Hypothalamus (tissue), 51 donors: ENCODE data around the gene KIAA1614.

Experiments used
- DNase-seq, 51 donors: peaks; one replicate each; lab custom pipeline; 2025; lab: John Stamatoyannopoulos, UW

Gene KIAA1614

GRCh38 chr1:180982422-180982821 lies 69.7 kb downstream of the KIAA1614 start:
- peak in 3 of 51 donors; percentile 14 to 40 (median 20) for DNase-seq

GRCh38 chr1:180988253-180988752 lies 75.6 kb downstream of the KIAA1614 start:
- DNase-seq = peak in 6 of 51 donors; percentile 10 to 31 (median 20)

GRCh38 chr1:180994262-180994661 lies 81.6 kb downstream of the KIAA1614 start:
- DNase-seq = no peak

- DNase-seq = no peak
These were observed 85.3 kb downstream of the KIAA1614 start for GRCh38 chr1:180997843-180998504.
